Stimulated activated CD4-positive, alpha-beta T cell treated with anti-CD3 and anti-CD28 coated beads, Interleukin-12 subunit alpha, Interleukin-12 subunit beta, amount 100 ng/mL, for 24 hours (primary cell): ENCODE measurements around the gene OR9Q1.
"Not testable (repeated sequence)": the region's sequence is repeated elsewhere in the genome, so short reads cannot be mapped to it uniquely, and the experiment has no call there.

ENCODE experiments used
- DNase-seq, 2 experiments: peaks; one replicate each; pipeline ENCODE4 v3.0.0-alpha.2; 2020; ENCODE audit warnings: low read depth in 2 of 2

Gene OR9Q1, protein sequence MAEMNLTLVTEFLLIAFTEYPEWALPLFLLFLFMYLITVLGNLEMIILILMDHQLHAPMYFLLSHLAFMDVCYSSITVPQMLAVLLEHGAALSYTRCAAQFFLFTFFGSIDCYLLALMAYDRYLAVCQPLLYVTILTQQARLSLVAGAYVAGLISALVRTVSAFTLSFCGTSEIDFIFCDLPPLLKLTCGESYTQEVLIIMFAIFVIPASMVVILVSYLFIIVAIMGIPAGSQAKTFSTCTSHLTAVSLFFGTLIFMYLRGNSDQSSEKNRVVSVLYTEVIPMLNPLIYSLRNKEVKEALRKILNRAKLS

DNA sequence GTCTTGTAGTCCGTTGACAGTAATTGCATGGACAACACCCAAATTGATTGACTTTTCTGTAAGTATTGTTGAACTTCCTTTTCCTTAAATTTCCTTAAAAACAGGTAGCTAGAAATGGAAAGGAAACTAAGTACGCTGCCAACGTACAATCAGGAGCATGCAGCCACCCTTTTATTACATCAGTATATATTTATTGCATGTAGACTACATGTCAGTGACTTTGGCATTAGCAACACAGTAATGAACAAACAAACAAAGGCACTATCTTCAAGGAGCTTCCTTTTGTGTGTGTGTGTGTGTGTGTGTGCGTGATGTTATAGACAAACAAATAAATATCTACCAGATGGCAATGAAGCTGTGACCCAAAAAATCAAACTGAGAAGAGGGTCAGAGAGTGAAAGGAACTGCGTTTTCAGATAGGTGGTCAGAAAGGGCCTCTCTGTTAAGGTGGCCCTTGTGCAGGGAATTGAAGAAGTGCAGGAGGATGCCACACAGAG lies at the start of gene OR9Q1:
TSS of gene OR9Q1 (plus strand) at position 447 of the 497 bp plus-strand sequence. CDS start 155,564 bp downstream, outside the sequence.
- DNase-seq, result no peak

DNA sequence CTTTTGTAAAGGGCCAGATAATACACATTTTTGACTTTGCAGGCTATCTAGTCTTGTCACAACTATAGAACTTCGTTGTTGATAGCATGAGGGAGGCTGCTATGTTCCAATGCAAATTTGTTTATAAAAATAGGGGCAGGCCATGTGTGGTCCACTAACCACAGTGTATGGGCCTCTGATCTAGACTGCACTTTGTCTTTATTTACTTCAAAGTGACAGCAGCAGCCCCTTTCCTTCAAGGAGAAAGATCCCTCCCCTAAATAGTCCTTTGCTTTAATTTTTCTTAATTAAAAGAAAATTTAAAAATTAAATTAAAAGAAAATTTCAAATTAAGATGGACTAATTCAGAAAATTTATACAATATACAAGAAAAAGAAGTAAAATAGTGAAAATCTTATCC lies 49.5 kb upstream of the OR9Q1 start:
- no peak for DNase-seq

DNA sequence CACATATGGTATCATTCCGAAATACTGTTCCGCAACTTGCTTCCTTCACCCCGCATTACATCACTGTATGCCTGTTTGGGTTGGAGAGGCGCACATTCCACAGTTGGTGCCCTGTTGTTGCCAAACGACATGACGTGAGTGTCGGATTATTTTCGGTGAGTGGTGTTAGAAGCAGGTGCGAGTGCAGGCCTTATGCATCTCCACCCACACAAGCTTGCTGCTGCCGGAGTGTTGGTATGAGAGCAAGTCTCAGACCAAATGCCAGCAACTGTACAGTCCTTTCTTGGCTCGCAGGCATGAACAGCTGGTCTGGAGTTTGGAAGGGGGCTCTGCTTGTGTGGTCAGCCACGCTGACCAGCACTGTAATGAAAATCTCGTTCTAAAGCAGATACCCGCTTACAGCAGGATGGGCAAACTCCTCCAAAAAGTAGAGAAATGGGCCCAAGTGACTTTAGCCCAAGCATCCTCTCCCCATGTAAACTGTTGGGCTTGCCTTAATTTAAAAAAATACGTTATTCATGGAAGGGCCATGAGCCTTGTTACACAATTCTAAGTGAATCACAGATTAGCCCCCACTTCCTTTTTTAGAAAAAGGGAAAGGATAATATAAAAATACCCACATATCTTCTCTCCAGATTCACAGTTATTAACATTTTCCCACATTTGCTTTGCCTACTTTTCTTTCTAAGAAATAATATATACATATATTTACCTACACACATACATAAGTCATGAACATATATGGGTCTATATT lies 48.7 kb upstream of the OR9Q1 start:
- no peak for DNase-seq

DNA sequence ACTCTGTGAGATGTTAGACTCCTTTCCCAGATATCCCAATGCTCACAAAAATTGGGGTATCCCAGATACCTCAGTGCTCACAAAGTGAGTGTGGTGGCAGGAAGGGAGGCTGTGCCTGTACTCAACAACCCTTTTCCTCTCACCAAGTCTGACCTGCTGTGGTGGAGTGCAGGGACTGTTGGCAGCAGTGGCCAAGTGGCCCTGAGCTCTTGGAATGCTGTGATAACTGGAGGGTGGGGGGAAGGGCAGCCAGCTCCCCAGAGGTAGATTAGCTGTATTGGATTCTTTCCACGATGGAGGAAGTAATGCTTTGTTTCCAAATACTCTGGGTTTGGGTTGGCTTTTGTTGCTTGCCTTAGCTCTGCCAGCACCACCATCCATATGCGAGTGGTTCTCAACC lies 46.0 kb upstream of the OR9Q1 start:
- DNase-seq, result no peak

DNA sequence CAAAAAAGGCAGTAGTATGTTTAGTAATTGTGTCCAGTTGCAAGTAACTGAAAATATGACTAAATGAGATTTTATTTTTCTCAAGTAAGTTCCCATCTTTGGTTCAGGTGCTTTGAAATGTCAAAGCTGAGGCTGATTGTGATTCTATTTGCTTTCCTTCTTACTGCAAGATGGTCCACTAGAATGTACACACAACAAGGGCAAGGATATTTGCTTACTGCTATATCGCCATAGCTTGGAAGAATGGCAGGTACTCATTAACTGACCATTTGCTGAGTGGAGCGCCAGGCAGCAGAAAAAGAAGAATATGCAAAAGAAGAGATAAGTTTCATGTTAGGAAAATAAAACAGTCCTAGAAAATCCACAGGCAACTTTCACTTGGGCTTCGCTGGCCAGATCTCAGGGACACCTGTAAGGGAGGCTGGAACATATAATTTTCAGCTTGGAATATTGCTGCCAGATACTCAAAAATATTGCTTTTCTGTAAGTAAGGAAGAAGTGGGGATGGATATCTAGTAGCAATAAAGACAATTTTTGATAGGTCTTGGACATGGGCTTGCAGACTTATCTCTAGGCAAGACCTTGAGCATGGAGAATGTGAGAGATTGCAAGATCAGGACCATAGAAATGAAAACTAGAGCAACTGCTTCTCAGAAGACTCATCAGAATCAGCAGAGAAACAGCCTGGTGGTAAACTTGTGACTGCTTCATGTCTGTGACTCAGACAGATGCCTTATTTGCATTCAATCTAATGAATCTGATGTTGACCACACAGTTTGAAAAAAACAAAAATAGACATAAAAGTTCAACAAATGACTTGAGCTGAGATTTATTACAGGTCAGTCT lies 44.8 kb upstream of the OR9Q1 start:
- no peak for DNase-seq

DNA sequence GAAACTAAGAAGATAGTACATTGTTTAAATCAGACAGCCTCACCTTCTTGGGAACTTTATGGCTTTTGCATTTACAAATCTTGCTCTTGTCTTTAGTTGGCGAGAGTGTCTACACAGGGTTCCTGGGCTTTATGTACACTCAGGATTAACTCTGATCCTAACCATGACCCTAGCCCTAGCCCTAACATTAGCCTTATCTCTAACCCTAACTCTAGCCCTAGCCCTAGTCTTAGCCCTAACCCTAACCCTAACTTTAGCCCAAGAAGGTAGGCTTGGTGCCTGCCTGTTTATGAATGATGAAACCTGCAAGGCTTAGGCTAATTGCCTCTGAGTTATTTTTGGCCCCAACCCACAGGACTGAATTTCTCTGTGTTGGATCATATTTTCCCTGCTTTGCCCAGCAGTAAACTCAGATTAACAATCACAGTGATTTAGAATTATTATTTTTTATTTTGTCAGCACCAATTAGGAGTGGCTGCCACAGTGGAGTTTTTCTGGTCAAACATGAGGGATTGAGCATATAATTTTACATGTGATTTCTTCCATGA lies 44.1 kb upstream of the OR9Q1 start:
- DNase-seq, result no peak

DNA sequence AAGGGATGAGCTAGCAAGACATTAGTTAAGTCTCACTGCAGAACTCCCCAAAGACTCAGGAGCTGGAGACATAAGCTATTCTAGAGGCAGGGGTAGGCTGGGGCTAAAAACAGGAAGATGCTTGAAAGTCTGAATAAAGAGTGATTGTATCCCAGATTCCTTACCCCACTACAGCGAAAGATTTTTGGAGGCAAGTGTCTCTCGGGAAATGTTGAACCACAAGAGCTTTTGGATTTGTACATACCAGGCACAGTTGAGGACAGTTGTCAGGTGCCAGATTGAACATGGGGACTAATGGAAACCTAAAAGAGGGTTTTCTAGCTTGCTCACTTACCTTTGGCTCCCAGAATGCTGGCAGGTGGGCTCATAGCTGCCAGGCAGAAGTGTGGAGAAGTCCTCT lies 43.5 kb upstream of the OR9Q1 start:
- DNase-seq, result no peak

DNA sequence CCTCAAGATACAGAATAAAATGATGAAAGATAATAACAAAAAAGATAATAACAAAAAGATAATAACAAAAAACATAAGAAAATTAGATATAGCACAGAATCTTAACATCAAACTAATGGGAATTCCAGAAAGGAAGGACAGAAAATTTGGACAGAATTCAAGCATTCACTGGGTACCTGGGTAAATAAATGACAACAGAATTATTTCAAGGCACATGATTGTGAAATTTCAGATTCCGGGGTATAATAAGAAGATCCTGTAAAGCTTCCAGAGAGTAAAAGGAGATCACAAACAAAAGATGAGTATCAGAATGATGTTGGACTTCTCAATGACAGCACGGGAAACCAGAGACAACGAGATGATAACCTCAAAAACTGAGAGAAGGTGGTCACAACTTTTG lies 42.1 kb upstream of the OR9Q1 start:
- no peak for DNase-seq

DNA sequence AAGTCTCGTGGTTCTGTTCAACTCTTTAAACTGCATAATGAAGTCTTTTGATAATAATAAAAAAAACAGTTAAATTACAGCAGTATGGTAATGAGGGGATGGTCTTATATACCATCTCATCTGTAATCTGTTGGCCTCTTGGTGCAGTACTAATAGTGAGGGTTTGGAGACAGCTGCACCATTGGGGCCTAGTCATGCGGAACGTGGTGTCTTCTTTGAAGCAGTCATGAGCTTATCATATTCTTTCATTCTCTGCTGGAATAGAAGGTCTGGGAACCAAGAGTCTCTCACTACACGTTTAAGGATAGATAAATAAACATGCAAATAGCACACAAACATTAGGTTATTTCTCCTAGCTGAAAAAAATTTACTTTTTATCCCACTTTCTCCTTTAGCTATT lies 40.9 kb upstream of the OR9Q1 start:
- no peak for DNase-seq

DNA sequence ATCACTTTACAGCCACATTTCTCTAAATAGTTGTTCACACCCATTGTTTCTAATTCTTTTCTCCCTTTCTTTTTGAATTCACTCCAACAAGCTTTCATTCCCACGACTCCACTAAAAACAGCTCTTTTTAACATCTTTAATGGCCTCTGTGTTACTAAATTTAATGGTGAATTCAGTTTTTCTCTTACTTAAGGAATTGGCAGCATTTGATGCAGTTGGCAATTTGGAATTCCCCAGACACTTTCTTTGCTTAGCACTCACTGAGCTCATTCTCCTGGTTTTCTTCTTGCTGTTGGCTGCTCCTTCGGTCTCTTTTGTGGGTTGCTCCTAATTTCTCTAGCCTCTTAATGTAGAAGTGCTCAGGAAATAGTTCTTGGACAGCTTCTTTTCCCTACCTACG lies 40.5 kb upstream of the OR9Q1 start:
- DNase-seq, result no peak

DNA sequence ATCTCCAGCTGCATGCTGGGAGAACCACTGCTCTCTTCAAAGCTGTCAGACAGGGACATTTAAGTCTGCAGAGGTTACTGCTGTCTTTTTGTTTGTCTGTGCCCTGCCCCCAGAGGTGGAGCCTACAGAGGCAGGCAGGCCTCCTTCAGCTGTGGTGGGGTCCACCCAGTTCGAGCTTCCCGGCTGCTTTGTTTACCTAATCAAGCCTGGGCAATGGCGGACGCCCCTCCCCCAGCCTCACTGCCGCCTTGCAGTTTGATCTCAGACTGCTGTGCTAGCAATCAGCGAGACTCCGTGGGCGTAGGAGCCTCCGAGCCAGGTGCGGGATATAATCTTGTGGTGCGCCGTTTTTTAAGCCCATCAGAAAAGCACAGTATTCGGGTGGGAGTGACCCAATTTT lies 24.2 kb upstream of the OR9Q1 start:
- DNase-seq, result not testable (repeated sequence)

DNA sequence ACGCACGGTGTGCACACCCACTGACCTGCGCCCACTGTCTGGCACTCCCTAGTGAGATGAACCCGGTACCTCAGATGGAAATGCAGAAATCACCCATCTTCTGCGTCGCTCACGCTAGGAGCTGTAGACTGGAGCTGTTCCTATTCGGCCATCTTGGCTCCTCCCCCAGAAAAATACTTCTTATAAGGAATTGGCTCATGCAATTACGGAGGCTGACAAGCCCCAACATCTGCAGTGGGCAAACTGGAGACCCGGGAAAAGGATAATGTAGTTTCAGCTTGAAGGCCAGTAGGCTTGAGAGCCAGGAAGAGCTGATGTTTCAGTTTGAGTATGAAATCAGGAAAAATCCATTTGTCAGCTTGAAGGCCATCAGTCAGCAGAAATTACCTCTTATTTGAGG lies 23.7 kb upstream of the OR9Q1 start:
- not testable (repeated sequence) for DNase-seq

DNA sequence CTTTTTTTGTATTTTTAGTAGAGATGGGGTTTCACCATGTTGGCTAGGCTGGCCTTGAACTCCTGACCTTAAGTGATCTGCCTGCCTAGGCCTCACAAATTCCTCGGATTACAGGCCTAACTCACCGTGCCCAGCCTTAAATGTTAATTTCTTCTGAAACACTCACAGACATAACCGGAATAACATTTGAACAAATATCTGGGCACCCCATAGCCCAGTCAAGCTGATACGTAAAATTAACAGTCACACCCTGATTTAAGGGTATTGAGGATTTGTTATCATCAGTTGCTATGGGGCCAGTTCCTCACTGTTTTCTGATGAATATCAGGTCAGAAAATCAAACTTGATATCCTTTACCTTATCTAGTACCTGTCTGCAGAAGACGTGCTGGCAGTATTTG lies 23.0 kb upstream of the OR9Q1 start:
- DNase-seq, result no peak

DNA sequence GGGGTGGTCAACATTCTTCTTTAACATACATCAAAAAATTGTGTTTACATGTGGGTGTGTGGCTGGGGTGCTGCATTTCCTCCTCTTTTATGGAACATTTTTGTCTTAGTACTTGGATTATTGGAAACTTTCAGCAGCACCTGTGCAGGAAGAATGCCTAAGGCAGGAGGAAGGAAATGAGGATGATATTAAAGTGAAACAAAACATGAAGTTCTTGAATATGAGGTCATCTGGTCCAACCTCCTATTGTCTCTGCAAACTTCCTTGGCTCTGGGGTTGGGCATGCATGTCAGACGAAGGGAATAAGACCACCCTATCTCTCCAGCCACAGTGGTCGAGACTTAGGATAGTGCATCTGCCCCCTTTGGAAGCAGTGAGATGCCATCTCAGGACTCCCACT lies 20.6 kb upstream of the OR9Q1 start:
- DNase-seq, result no peak

DNA sequence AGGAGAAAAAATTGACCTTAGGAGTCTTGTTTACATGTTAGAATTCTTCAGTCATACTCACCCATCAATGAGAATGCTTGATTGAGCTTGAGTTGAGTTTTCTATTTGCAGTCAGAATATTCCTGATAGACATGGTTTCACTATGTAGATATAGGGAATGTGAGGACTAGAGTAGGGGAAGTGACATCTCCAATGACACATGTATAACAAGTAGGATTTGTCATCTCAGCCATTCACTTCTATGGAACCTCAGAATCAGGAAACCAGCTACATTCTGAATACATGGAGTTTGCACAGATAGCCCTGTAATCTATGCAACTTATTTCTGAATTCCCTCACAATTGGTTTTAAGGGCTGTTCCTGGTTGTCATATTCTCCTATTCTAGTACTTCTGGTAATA lies 20.1 kb upstream of the OR9Q1 start:
- DNase-seq, result no peak

DNA sequence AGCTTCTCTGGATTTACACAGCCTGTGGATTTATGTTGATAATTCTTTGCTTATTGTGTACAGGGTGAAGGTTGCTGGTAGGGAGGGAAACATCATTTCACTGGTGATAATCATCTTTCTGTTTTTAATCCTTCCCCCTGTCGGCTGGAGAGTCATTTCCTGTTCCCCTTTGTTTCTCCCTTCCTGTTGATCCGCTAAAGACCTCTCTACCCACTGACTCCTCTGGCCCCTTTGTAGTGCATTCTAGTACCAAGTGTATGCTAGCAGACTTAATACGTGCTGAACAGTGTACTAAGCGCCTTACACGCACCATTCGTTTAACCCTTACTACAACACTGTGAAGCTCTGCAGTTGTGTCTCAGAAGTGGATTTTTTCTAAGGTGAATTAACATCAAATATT lies 19.0 kb upstream of the OR9Q1 start:
- DNase-seq, result no peak

DNA sequence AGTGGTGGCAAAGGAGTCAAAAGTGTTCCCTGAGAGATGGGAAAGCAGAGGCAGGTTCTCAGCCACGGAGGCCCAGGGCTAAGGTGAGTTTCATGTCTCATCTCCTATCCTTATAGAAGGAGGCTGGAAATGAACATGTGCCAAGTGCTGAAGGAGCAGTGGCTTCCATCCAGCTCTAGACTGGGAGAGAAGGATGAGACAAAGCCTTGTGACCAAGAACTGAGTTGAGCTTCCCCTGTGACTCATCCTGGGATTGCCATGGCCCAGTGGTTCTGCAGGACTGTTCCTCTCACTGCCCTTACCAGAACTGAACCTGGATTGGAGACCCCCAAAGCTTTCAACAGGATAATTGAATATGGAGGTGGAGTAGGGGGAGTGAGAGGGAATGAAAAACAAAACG lies 16.7 kb upstream of the OR9Q1 start:
- DNase-seq, result no peak

DNA sequence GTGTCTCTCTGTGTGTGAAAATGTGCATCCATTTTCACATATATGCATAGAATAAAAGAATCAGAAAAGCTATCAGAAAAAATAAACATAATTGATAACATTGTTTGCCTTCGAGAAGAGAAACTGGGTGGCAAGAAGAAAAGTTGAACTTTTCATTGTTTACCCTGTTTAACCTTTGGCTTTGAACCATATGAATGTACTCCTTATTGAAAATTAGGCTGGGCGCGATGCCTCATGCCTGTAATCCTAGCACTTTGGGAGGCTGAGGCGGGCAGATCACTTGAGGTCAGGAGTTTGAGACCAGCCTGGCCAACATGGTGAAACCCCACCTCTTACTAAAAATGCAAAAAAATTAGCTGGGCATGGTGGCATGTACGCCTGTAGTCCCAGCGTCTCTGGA lies 11.9 kb upstream of the OR9Q1 start:
- no peak for DNase-seq

DNA sequence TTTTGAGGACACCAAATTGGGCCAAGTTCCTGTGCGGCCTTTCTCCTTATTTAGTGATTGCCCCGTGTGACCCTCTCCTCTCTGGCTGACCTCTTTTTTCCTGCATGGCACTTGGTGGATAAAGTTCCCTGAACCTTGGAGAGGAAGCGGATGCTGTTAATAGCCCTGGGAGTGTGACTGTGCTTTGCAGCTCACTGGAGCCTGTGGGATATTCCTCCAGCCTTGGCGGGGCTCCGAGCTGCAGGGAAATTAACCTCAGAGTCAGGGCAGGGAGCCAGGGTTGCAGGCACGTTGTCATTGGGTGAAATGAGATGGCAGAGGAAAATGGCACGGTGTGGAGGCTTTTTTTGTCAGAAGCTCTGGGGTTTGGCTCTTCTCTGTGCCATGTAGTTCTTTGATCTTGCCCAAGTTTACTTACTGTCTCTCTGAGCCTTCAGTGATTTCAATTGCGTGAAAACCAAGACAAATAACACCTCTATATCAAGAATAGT lies 965 bp downstream of the OR9Q1 start:
- no peak for DNase-seq

DNA sequence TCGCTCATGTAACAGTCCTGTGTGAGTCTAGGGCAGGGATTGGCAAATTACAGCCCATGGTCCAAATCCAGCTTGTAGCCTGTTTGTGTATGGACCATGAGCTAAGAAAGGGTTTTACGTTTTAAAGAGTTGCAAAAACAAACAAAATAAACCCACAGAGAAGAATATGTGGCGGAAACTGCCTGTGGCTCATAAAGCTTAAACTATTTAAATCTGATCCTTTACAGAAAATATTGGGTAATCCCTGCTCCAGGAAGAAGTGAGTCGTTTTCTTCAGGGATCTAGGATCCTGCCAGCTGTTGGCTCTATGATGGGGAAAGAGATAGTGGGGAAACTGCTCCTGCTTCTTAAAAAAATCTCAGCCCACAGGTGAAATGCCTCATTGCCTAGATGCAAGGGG lies 3.7 kb downstream of the OR9Q1 start:
- no peak for DNase-seq

DNA sequence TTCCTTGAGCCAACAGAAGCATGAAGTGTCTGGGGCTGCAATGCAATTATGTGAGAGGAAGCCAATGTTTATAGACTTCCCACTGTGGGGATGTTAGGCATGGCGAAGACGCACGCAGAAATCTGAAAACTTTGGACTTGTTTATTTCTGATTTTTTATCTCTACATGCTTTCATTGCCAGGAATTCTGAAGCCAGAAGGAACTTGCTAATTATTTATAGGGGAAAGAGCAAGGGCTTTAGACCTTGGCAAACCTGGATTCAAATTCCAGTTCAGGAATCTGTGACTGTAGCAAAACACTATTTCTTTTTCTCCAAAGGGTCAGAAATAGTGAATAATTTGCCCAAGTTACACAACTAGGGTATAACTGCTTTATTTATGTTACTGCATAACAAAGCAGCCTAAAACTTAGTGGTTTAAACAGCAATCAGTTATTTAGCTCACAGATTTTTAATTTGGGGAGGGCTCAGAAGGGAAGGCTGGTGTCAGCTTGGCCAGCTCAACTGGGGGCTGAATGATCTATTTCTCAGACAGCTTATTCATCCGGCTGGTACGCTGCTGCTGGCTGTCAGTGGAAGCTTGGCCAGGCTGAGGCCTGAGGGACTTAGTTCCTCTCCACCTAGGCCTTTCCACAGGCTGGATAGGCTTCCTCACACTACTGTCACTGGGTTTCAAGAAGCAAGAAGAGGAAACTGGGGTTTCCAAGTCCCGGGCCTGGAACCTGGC lies 5.2 kb downstream of the OR9Q1 start:
- no peak for DNase-seq
